ENCODE measurements around the gene MAGI2.

MAGI2 gene

GRCh38 chr7:78523930-78524329 is 929.5 kb downstream of the MAGI2 start:
- Histone ChIP-seq H3K36me3 (replicated peaks in 1 of 2; ENCODE audit: control insufficient read depth in 2 of 2, insufficient read depth in 2 of 2, low read length in 2 of 2) (no peaks in the 10 kb centered on the region), H3K14ac (ENCODE audit: low read length) (no peak overlapping the region), H3K4me2 (ENCODE audit: insufficient read depth, low read length, poor library complexity, severe bottlenecking) (no peak overlapping the region), H3K9me3 (replicated peaks in 1 of 2; ENCODE audit: control insufficient read depth in 2 of 2, insufficient read depth in 1 of 2, low read depth in 1 of 2, low read length in 2 of 2) (no peaks in the 10 kb centered on the region), H3K79me1 (ENCODE audit: low read depth, low read length) (no peaks in the 10 kb centered on the region), H3K4me3 (ENCODE audit: low read length in 2 of 2) (no peak overlapping the region), H2BK15ac (ENCODE audit: low read length) (no peak overlapping the region), H3K9ac (ENCODE audit: low read depth, low read length, poor library complexity) (no peak overlapping the region), H4K8ac (ENCODE audit: low read depth, low read length) (no peak overlapping the region), H2AK5ac (ENCODE audit: low read depth, low read length) (no peak overlapping the region), H2BK12ac (ENCODE audit: low read length) (no peak overlapping the region), H3K4ac (ENCODE audit: low read length) (no peak overlapping the region), H2BK120ac (ENCODE audit: low read depth, low read length) (no peak overlapping the region), H3K27ac (replicated peaks; ENCODE audit: low read length) (no peak overlapping the region), H3K27me3 (ENCODE audit: control insufficient read depth in 3 of 3, insufficient read depth in 3 of 3, low read depth in 1 of 3, low read length in 3 of 3) (no peaks in the 10 kb centered on the region), H3K18ac (ENCODE audit: low read length) (no peak overlapping the region), H2BK5ac (ENCODE audit: low read length) (no peak overlapping the region), H3K4me1 (ENCODE audit: control insufficient read depth in 2 of 2, insufficient read depth in 1 of 2, low read depth in 1 of 2, low read length in 2 of 2) (no peaks in the 10 kb centered on the region), H4K91ac (ENCODE audit: low read depth, low read length, poor library complexity) (no peak overlapping the region), H2AFZ (ENCODE audit: low read length) (no peak overlapping the region), H3K23ac (ENCODE audit: low read depth, low read length, poor library complexity) (no peak overlapping the region)
- DNase-seq (ENCODE audit: low spot score) = no peak
- no CpG with 5 or more reads among the region's 5 CpGs for WGBS, 2 donors (ENCODE audit: extremely low coverage in 2 of 2, insufficient read length in 2 of 2, insufficient replicate concordance in 1 of 2)

GRCh38 chr7:78521961-78522360 is 931.5 kb downstream of the MAGI2 start:
- Histone ChIP-seq H2BK12ac (ENCODE audit: low read length) (no peak overlapping the region), H4K8ac (ENCODE audit: low read depth, low read length) (no peak overlapping the region), H3K4ac (ENCODE audit: low read length) (no peak overlapping the region), H2AK5ac (ENCODE audit: low read depth, low read length) (no peak overlapping the region), H3K4me1 (ENCODE audit: control insufficient read depth in 2 of 2, insufficient read depth in 1 of 2, low read depth in 1 of 2, low read length in 2 of 2) (no peaks in the 10 kb centered on the region), H3K23ac (ENCODE audit: low read depth, low read length, poor library complexity) (no peak overlapping the region), H4K91ac (ENCODE audit: low read depth, low read length, poor library complexity) (no peak overlapping the region), H3K9ac (ENCODE audit: low read depth, low read length, poor library complexity) (no peak overlapping the region), H2BK5ac (ENCODE audit: low read length) (no peak overlapping the region), H3K79me1 (ENCODE audit: low read depth, low read length) (no peaks in the 10 kb centered on the region), H3K18ac (ENCODE audit: low read length) (no peak overlapping the region), H3K9me3 (replicated peaks in 1 of 2; ENCODE audit: control insufficient read depth in 2 of 2, insufficient read depth in 1 of 2, low read depth in 1 of 2, low read length in 2 of 2) (no peaks in the 10 kb centered on the region), H3K27ac (replicated peaks; ENCODE audit: low read length) (no peak overlapping the region), H2AFZ (ENCODE audit: low read length) (no peak overlapping the region), H2BK15ac (ENCODE audit: low read length) (no peak overlapping the region), H2BK120ac (ENCODE audit: low read depth, low read length) (no peak overlapping the region), H3K4me3 (ENCODE audit: low read length in 2 of 2) (no peak overlapping the region), H3K14ac (ENCODE audit: low read length) (no peak overlapping the region), H3K36me3 (replicated peaks in 1 of 2; ENCODE audit: control insufficient read depth in 2 of 2, insufficient read depth in 2 of 2, low read length in 2 of 2) (no peaks in the 10 kb centered on the region), H3K27me3 (ENCODE audit: control insufficient read depth in 3 of 3, insufficient read depth in 3 of 3, low read depth in 1 of 3, low read length in 3 of 3) (no peaks in the 10 kb centered on the region), H3K4me2 (ENCODE audit: insufficient read depth, low read length, poor library complexity, severe bottlenecking) (no peak overlapping the region)
- no peak for DNase-seq (ENCODE audit: low spot score)
- WGBS, 2 donors (ENCODE audit: extremely low coverage in 2 of 2, insufficient read length in 2 of 2, insufficient replicate concordance in 1 of 2) = no CpG with 5 or more reads among the region's 3 CpGs

GRCh38 chr7:78516450-78516849 is 937.0 kb downstream of the MAGI2 start:
- DNase-seq (ENCODE audit: low spot score) = no peak
- Histone ChIP-seq H3K27ac (replicated peaks; ENCODE audit: low read length) (no peak overlapping the region), H3K18ac (ENCODE audit: low read length) (no peak overlapping the region)

GRCh38 chr7:78514634-78515033 is 938.8 kb downstream of the MAGI2 start:
- DNase-seq (ENCODE audit: low spot score) = no peak
- peak overlapping the region; percentile 72 for H2AFZ ChIP-seq (ENCODE audit: low read length)
- no peak overlapping the region for H3K9ac ChIP-seq (ENCODE audit: low read depth, low read length, poor library complexity)
- no peak overlapping the region for H4K91ac ChIP-seq (ENCODE audit: low read depth, low read length, poor library complexity)
- no peak overlapping the region for H2BK15ac ChIP-seq (ENCODE audit: low read length)
- H3K18ac ChIP-seq (ENCODE audit: low read length) = no peak overlapping the region
- no peaks in the 10 kb centered on the region for H3K79me1 ChIP-seq (ENCODE audit: low read depth, low read length)
- H2BK5ac ChIP-seq (ENCODE audit: low read length) = no peak overlapping the region
- peaks cover 0 to 5% of the 10 kb centered on the region in 2 donors for H3K4me1 ChIP-seq (ENCODE audit: control insufficient read depth in 2 of 2, insufficient read depth in 1 of 2, low read depth in 1 of 2, low read length in 2 of 2)
- H3K4me3 ChIP-seq (ENCODE audit: low read length in 2 of 2) = no peak overlapping the region
- no peak overlapping the region for H2BK12ac ChIP-seq (ENCODE audit: low read length)
- no peak overlapping the region for H2AK5ac ChIP-seq (ENCODE audit: low read depth, low read length)
- H3K4ac ChIP-seq (ENCODE audit: low read length) = no peak overlapping the region
- H3K23ac ChIP-seq (ENCODE audit: low read depth, low read length, poor library complexity) = no peak overlapping the region
- H2BK120ac ChIP-seq (ENCODE audit: low read depth, low read length) = no peak overlapping the region
- H3K36me3 ChIP-seq (replicated peaks in 1 of 2; ENCODE audit: control insufficient read depth in 2 of 2, insufficient read depth in 2 of 2, low read length in 2 of 2) = no peaks in the 10 kb centered on the region
- no peaks in the 10 kb centered on the region for H3K27me3 ChIP-seq (ENCODE audit: control insufficient read depth in 3 of 3, insufficient read depth in 3 of 3, low read depth in 1 of 3, low read length in 3 of 3)
- no CpG with 5 or more reads among the region's 6 CpGs for WGBS, 2 donors (ENCODE audit: extremely low coverage in 2 of 2, insufficient read length in 2 of 2, insufficient replicate concordance in 1 of 2)
- no peak overlapping the region for H3K14ac ChIP-seq (ENCODE audit: low read length)
- H3K9me3 ChIP-seq (replicated peaks in 1 of 2; ENCODE audit: control insufficient read depth in 2 of 2, insufficient read depth in 1 of 2, low read depth in 1 of 2, low read length in 2 of 2) = peaks cover 0 to 2% of the 10 kb centered on the region in 2 donors
- no peak overlapping the region for H3K27ac ChIP-seq (replicated peaks; ENCODE audit: low read length)
- H3K4me2 ChIP-seq (ENCODE audit: insufficient read depth, low read length, poor library complexity, severe bottlenecking) = no peak overlapping the region
- H4K8ac ChIP-seq (ENCODE audit: low read depth, low read length) = no peak overlapping the region

More at GRCh38 chr7:78516450-78516849, 937.0 kb downstream of the MAGI2 start:
- H2AFZ ChIP-seq (ENCODE audit: low read length) = no peak overlapping the region
- no peak overlapping the region for H3K23ac ChIP-seq (ENCODE audit: low read depth, low read length, poor library complexity)
- H3K9me3 ChIP-seq (replicated peaks in 1 of 2; ENCODE audit: control insufficient read depth in 2 of 2, insufficient read depth in 1 of 2, low read depth in 1 of 2, low read length in 2 of 2) = peaks cover 0 to 2% of the 10 kb centered on the region in 2 donors
- no CpG with 5 or more reads among the region's 2 CpGs for WGBS, 2 donors (ENCODE audit: extremely low coverage in 2 of 2, insufficient read length in 2 of 2, insufficient replicate concordance in 1 of 2)
- no peaks in the 10 kb centered on the region for H3K27me3 ChIP-seq (ENCODE audit: control insufficient read depth in 3 of 3, insufficient read depth in 3 of 3, low read depth in 1 of 3, low read length in 3 of 3)
- no peak overlapping the region for H4K8ac ChIP-seq (ENCODE audit: low read depth, low read length)
- H3K4ac ChIP-seq (ENCODE audit: low read length) = no peak overlapping the region
- no peak overlapping the region for H2BK15ac ChIP-seq (ENCODE audit: low read length)
- H4K91ac ChIP-seq (ENCODE audit: low read depth, low read length, poor library complexity) = no peak overlapping the region
- H3K4me1 ChIP-seq (ENCODE audit: control insufficient read depth in 2 of 2, insufficient read depth in 1 of 2, low read depth in 1 of 2, low read length in 2 of 2) = peaks cover 0 to 5% of the 10 kb centered on the region in 2 donors
- H2BK5ac ChIP-seq (ENCODE audit: low read length) = no peak overlapping the region
- no peak overlapping the region for H2AK5ac ChIP-seq (ENCODE audit: low read depth, low read length)
- H3K79me1 ChIP-seq (ENCODE audit: low read depth, low read length) = no peaks in the 10 kb centered on the region
- H2BK120ac ChIP-seq (ENCODE audit: low read depth, low read length) = no peak overlapping the region
- H3K4me2 ChIP-seq (ENCODE audit: insufficient read depth, low read length, poor library complexity, severe bottlenecking) = no peak overlapping the region
- H3K36me3 ChIP-seq (replicated peaks in 1 of 2; ENCODE audit: control insufficient read depth in 2 of 2, insufficient read depth in 2 of 2, low read length in 2 of 2) = no peaks in the 10 kb centered on the region
- H3K14ac ChIP-seq (ENCODE audit: low read length) = no peak overlapping the region
- no peak overlapping the region for H3K9ac ChIP-seq (ENCODE audit: low read depth, low read length, poor library complexity)
- no peak overlapping the region for H2BK12ac ChIP-seq (ENCODE audit: low read length)
- H3K4me3 ChIP-seq (ENCODE audit: low read length in 2 of 2) = no peak overlapping the region

Data from neuronal stem cell (in vitro differentiated cells).